Activated CD4-positive, alpha-beta T cell treated with anti-CD3 and anti-CD28 coated beads, Interleukin-2, Interleukin-4, amounts not matched to agents 100 ng/mL and 50 ng/mL, durations not matched to agents 16 hours and 8 hours (primary cell): Measurements from ENCODE around the gene LDLRAD4.
"Not testable (repeated sequence)": the region's sequence is repeated elsewhere in the genome, so short reads cannot be mapped to it uniquely, and the experiment has no call there.

Experiments
- DNase-seq: peaks from one replicate; pipeline ENCODE4 v3.0.0-alpha.2; 2020; ENCODE audit warnings: low spot score

Gene LDLRAD4

DNA sequence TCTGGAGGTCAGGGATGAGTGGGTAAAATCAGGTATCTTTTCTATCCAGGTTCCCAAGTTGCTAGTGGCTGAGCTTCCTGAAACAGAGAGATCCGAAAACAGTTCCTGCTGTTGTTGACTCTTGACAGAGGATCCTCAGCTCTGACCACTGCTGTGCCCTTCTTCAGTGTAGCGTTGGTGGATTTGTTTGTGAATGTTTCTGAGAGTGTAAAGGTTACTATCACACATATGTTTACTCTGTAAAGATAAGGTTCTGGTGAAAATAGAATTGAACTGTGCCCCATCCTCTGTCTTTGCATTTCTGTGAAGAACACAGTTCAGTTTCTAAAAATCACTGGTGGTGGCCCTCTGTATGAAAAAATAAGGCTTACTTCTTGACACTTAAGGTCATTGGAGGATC, 119.8 kb downstream of the LDLRAD4 start:
- no peak for DNase-seq

DNA sequence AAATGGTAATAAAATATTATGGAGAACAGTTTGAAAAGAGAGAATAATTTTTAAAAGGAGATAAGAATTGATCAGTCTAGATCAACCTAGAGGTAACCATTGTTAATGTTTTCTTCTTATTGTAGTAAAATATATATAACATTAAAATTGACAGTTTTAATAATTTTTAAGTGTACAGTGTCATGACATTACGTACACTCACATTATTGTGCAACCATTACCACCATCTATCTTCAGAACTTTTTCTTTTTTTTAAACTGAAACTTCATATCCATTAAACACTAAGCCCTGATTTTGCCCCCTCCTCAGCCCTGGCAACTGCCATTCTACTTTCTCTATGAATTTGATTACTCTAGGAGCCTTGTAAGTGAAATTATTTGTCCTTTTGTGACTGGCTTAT, 121.1 kb downstream of the LDLRAD4 start:
- DNase-seq = no peak

GRCh38 chr18:13346449-13346848, 127.9 kb downstream of the LDLRAD4 start:
- not testable (repeated sequence) for DNase-seq

GRCh38 chr18:13353084-13353823, 134.7 kb downstream of the LDLRAD4 start:
- DNase-seq = no peak

DNA sequence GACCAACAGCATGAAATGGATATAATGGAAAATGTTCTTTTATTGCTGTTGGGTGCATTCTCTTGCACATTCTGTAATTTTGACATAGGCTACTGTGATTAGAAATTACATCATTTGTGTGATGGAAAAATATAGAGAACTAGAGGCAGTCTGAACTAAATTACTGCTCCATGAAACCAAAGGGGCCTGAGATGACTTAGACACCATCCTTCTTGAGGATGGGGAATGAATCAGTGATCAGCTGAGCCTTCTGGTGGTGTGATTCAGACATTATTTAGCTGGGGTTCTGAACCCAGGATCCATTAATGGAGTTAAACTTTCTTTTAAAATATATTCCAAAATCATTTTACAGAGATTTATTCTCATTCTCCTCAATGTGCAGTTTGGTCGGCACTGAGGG, 135.8 kb downstream of the LDLRAD4 start:
- DNase-seq = no peak

GRCh38 chr18:13356032-13356431, 137.5 kb downstream of the LDLRAD4 start:
- DNase-seq = no peak

GRCh38 chr18:13357289-13357688, 138.7 kb downstream of the LDLRAD4 start:
- no peak for DNase-seq

GRCh38 chr18:13359210-13359609, 140.7 kb downstream of the LDLRAD4 start:
- DNase-seq = no peak

DNA sequence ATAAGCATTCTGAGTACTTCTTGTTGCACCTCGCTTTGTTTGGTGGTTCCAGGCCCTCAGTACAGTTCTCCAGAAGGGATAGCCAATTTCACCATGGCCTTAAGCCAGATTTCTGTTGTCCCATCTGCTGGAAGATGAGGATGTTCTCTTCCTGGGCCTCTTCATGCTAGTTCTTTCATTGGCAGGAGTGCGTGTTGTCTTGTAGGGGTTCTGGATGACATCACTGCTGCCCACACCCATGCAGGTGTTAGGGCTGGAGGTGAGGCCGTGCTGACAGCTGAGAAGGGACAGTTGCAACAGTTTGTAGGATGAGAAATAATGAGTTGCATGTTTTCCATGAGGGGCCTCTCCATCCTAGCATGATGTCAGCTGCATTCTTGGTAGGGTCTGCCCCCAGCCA, 142.9 kb downstream of the LDLRAD4 start:
- DNase-seq = no peak

DNA sequence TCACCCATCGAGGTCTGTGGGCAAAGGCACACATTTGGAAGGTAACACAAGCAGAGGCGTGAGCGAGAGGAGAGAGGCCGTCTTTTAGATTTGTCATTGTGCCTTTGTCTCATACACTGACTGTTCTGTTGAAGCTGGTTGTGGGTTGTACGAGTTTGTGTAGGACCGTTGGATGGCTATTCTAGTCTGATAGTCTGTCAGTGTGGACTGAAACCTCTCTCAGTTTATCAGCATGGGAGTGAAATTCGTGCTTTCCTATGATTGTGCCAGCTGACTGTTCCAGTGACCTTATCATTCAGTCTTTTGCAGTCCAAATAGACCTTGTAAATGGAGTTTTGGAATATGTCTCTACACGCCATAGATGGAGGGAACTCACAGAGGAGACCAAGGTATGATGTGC, 143.5 kb downstream of the LDLRAD4 start:
- no peak for DNase-seq

GRCh38 chr18:13362607-13363006, 144.0 kb downstream of the LDLRAD4 start:
- no peak for DNase-seq

GRCh38 chr18:13363359-13363758, 144.8 kb downstream of the LDLRAD4 start:
- no peak for DNase-seq

DNA sequence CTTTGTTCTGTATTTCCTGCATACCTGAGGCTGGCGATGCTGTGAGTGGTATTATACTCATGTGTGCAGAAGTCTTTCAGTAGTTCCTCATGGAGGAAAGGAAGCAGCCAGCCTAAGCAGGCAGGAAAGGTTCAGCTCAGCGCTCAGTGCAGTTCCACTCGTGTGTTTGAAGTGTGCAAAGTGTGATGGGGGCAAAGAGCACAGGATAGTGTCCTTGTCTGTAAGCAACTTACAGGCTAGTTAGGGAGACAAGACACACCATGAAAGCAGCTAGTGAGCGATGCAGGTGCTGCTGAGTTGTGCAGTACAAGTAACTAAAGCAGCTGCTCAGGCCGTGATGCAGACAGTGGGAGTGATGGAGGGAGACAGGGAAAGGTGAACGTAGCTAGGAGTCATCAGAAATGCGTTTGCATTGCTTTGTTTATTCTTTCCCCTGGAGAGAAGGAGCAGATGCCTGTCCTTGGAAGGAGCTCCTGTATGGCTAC, 146.2 kb downstream of the LDLRAD4 start:
- DNase-seq = no peak

- no peak for DNase-seq
Observed at GRCh38 chr18:13366131-13366530, 147.6 kb downstream of the LDLRAD4 start.

DNA sequence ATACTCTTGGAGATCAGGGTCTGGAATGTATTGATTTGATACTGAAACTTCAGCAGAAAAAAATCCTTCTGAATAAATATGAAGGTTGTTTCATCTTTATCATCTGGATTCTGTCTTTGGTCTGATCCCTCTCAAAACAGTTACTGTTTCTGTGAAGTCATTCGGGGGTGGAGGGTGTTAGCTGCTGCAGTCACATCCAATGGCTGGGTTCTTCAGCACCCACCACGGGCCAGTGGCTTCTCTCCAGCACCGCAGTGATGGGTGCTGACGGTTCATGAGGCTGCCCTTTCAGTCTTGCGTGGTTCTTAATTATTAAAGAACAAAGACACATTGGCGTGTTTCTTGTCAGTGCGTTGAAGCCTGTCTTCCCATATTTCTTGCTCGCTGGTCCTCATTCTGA, 148.0 kb downstream of the LDLRAD4 start:
- no peak for DNase-seq

DNA sequence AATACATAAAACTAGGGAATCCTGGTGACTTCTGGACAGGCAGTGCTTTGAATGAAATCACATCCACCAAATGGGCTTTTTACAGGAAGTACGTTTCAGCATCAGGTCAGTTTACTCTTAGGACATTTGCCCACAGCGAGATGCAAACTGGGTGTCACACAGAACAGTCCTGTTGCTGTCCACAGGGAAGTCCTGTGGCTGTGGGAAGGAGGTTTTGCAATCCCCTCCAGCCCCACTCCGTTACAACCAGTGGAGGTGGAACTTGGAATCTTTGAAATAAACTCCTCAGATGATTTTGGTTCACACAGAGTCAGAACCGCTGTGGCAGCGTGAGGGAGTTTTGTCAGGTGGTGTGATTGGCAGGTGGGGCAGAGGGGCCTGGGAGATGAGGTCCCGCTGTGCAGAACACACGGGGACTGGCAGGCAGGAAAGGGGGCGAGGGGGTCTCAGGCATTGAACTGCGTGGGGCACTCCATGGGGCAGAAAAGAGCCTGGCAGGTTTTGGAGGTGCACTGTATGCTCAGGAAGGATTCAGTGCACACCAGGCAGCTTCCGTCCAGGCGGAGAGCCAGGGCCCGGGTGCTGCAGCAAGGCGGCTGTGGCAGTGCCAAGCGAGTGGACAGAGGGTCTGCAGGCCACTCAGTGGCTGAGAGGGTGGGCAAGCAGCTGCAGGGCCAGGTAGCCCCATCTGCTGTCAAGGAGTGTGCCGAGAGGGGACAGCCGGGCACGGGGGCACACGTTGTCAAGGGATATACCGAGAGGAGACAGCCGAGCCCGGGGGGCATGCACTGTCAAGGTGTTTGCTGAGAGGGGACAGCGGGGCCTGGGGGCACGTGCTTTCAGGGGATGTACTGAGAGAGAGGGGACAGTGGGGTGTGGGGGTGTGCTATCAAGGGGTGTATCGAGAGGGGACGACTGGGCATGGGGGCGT, 148.7 kb downstream of the LDLRAD4 start:
- no peak for DNase-seq

DNA sequence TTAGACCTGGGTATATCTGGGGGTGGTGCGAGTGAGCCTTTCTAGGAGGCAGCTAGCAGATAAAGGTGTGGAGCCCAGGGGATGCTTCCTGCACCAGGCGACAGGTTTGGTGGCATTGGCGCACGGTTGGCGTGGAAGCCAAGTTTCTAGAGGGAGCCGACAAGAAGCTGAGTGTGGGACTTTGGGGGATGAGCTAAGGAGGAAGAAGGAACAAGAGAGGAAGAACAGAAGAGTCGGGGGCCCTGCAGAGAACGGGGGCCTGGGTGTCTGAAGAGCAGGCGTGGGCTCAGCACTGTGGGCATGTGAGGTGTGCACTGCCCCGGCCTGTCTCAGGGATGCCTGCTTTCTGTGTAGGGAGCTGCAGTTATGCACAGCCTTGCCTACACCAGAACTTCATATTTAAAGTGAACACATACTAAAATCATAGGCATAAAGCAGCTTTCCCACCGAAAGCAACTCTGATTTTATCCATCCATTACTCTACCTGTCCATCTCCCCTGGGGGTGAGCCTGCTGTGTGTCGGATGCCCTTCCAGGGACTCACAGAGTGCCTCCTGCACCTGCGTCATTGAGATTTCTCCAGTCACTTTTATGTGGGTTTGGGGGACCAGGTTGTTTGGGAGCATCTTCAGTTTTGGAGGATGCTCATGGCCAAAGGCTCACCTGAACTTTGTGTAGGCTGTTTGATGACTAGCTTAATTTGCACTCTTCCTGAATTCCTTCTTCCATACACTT, 149.7 kb downstream of the LDLRAD4 start:
- DNase-seq = no peak

GRCh38 chr18:13369353-13369752, 150.8 kb downstream of the LDLRAD4 start:
- DNase-seq = no peak

DNA sequence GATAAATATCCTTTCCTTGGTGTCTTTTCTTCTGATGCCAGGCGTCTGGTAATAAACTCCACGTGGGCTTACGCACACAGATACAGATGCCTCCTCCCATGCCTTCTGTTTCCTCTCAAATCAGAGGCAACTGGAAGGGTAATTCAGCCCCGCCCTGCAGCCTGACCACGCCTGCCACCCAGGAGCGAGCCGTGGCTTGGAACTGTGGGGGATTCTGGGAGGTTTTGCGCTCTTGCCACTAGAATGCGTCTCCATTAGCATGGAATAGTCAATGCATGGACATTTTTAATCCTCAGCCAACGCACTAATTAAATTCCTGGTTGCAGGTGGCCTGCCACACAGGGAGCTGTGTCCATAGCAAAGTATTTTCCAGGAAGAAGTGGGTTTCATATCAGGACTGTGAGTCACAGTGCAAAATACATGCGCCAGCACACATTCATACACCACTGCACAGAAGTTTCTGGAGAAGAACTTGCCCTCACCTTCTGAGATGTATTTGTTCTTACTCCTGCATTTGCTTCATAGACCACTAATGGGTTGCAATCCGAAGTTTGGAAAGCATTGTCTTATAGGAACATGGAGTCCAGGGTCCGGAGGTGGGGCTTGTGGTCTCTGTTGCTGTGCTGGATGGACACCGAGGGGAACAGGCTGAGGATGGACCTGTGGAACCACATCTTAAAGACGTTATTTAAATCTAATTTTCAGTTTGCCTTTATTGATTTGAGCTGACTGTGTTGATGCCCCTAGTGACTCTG, 151.4 kb downstream of the LDLRAD4 start:
- DNase-seq = no peak

GRCh38 chr18:13370995-13371625, 152.6 kb downstream of the LDLRAD4 start:
- DNase-seq = no peak
